GM10248 (cell line): ENCODE data around the gene PIK3R2.

Source experiments
- CTCF ChIA-PET: fragments of 300-600 bp; sonication (Branson Sonifier 250); formaldehyde crosslinking; extraction: SDS; loops from one replicate; lab custom pipeline; 2021; ENCODE audit warnings: antibody characterized with exemption; lab: Yijun Ruan, JAX
- POLR2A ChIA-PET: fragments of 350-650 bp; sonication (Branson Sonifier 250); formaldehyde crosslinking; extraction: SDS; loops from one replicate; lab custom pipeline; 2020; ENCODE audit warnings: antibody characterized with exemption; lab: Yijun Ruan, JAX
- DNase-seq: peaks from one replicate; pipeline ENCODE4 v3.0.0; 2012; ENCODE audit errors: extremely low spot score
- TF ChIP-seq, protein P1 (sequence below): IDR thresholded peaks from 2 replicates; pipeline ENCODE4 v1.5.1; 2012; ENCODE audit warnings: mild to moderate bottlenecking, low read depth; ENCODE audit errors: extremely low read depth, missing control alignments, control extremely low read depth

The PIK3R2 gene

DNA sequence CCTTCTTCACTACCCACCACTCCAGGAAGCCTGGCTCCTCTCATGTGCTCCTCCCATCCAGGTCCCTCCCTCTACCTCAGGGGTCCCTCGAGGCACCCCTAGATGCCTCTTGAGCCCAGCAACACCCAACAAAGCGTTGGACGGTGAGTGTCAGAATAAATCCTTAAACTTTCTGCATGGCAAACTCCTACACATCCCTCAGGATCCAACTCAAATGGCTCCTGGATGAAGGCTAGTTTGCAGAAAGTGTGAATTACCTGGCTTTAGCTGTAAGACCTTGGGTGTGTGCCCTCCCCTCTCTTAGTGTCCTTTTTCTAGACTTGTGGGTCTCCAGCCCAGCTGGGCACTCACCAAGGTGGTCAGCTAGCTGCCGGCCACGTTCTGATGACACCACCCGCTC lies 45.4 kb downstream of the PIK3R2 start:
- TF ChIP-seq, protein P1, sequence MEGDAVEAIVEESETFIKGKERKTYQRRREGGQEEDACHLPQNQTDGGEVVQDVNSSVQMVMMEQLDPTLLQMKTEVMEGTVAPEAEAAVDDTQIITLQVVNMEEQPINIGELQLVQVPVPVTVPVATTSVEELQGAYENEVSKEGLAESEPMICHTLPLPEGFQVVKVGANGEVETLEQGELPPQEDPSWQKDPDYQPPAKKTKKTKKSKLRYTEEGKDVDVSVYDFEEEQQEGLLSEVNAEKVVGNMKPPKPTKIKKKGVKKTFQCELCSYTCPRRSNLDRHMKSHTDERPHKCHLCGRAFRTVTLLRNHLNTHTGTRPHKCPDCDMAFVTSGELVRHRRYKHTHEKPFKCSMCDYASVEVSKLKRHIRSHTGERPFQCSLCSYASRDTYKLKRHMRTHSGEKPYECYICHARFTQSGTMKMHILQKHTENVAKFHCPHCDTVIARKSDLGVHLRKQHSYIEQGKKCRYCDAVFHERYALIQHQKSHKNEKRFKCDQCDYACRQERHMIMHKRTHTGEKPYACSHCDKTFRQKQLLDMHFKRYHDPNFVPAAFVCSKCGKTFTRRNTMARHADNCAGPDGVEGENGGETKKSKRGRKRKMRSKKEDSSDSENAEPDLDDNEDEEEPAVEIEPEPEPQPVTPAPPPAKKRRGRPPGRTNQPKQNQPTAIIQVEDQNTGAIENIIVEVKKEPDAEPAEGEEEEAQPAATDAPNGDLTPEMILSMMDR: no peak
- CTCF ChIA-PET: interaction anchor here (3.2 kb wide), 1 partner anchor 54 kb away, joined by 13 read pairs; no protein-coding TSS in a partner anchor
- DNase-seq: no peak
- POLR2A ChIA-PET: no interaction called here

DNA sequence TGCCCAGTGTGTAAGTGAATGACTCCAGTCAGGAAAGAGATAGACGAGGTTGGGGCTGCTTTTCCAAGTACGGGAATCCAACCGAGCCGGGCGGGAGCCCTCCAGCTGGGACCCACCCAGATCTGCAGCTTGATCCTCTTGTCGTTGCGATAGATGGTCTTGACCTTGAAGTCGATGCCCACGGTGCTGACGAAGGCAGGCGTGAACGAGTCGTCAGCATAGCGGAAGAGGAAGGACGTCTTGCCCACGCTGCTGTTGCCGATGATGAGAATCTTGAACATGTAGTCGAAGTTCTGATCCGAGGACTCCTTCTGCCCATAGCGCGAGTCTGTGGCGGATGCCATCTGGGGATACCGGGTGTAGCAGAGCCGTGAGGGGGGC lies 49.4 kb downstream of the PIK3R2 start:
- ChIA-PET CTCF (interaction anchor here (0.8 to 8.8 kb wide), 2 partner anchors 43 to 48 kb away, joined by 3 to 228 read pairs; a partner anchor contains a TSS), POLR2A (no interaction called here)
- no peak for DNase-seq
- TF ChIP-seq, protein P1: no peak

DNA sequence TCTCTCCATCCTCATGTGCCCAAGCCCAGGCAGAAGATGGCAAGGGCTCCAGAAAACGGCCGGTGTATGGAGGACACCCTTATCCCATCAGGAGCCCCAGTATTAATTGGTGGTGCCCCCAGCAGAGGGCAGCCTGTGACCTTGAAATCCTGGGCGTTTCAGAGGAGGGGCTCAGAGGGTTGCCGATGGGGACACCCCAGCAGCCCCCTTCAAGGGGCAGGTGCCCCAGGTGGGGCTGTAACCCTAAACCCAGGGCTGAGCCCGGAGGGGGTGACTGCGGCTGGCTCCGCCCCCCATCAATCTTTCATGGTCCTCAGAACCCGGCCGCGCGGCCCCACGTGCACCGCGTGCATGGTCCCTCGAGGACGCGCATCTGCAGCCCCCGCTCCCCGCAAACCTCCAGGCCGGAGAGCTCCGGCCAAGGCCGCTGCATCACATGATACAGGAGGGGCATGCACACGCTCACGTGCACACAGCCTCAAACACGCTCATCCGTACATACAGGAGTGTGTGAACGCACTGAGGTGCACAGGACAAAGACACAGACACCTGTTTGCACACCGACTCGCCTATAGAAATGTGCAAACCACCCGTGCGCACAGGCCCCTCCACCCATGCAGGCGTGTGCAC lies 49.9 kb downstream of the PIK3R2 start:
- CTCF ChIA-PET: interaction anchor here (1.0 to 8.8 kb wide), 5 partner anchors 10 to 207 kb away, joined by 3 to 228 read pairs (median 9); partner anchors contain the start of gene MPV17L2
- DNase-seq: peak; percentile 35
- TF ChIP-seq, protein P1: peak; percentile 35
- POLR2A ChIA-PET: interaction anchor here (3.3 kb wide), 1 partner anchor 78 kb away, joined by 36 read pairs; the partner anchor contains the start of gene JUND

DNA sequence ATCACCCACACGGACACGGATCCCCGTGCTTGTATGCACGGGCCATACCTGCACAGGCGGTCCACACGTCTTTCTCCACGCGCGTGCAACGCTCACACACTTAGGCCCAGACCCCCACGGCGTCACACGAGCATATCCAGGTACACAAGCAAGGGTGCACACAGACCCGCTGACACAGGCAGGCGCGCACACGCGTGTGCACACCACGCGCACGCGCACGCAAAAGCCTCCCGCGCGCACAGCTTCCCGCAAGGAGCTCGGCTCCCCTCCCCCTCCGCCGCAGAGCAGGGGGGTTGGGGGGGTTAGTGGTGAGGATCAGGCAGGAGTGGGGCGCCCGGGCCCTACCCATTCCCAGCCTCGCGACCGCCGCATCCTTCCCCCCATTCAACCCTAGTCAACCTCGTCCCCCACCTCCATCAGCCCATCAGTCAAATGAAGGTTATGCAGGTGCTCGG lies 50.5 kb downstream of the PIK3R2 start:
- POLR2A ChIA-PET: interaction anchor here (0.6 to 3.3 kb wide), 7 partner anchors 10 to 189 kb away, joined by 3 to 36 read pairs (median 4); partner anchors contain the start of genes JUND and MPV17L2

DNA sequence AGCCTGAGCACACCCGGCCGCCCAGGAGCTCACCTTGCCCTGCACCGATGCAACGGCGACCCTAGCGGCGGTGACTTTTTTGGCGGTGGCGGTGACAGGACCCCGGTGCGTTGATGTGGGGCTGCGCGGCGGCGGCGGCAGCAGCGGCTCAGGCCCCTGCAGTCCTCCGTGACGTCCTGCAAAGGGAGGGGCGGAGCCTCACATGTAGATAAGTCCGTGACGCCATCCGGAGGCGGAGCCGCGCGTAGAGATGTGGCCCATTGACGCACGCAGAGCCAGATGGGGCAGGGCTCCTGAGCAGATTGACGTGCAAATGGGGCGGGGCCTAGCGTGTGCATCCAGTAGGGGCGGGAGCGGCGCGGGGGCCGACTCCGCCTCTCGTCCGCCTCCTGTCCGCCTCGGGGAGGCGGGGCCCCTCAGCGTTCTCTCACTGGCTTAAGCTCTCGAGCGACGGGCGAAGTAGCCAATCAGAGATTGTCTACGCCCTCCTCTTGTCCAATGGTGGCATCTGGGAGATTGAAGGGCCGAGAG lies 51.0 kb downstream of the PIK3R2 start, which contains the start of gene RAB3A:
Gene RAB3A (minus strand): TSS at position 180 of the 531 bp plus-strand sequence. CDS start 1,302 bp downstream, outside the sequence.
- CTCF ChIA-PET: interaction anchor here (0.7 to 8.8 kb wide), 13 partner anchors 9 to 208 kb away, joined by 3 to 228 read pairs (median 4); partner anchors contain the start of gene MPV17L2
- peak; percentile 99 for DNase-seq
- POLR2A ChIA-PET: interaction anchor here (0.6 to 3.3 kb wide), 7 partner anchors 11 to 190 kb away, joined by 3 to 36 read pairs (median 4); partner anchors contain the start of genes JUND and MPV17L2
- TF ChIP-seq, protein P1: no peak

More for the DNA sequence above, 50.5 kb downstream of the PIK3R2 start:
- TF ChIP-seq, protein P1: no peak
- CTCF ChIA-PET: interaction anchor here (1.0 to 8.8 kb wide), 11 partner anchors 8 to 208 kb away, joined by 3 to 228 read pairs (median 7); partner anchors contain the start of gene MPV17L2
- DNase-seq: no peak

DNA sequence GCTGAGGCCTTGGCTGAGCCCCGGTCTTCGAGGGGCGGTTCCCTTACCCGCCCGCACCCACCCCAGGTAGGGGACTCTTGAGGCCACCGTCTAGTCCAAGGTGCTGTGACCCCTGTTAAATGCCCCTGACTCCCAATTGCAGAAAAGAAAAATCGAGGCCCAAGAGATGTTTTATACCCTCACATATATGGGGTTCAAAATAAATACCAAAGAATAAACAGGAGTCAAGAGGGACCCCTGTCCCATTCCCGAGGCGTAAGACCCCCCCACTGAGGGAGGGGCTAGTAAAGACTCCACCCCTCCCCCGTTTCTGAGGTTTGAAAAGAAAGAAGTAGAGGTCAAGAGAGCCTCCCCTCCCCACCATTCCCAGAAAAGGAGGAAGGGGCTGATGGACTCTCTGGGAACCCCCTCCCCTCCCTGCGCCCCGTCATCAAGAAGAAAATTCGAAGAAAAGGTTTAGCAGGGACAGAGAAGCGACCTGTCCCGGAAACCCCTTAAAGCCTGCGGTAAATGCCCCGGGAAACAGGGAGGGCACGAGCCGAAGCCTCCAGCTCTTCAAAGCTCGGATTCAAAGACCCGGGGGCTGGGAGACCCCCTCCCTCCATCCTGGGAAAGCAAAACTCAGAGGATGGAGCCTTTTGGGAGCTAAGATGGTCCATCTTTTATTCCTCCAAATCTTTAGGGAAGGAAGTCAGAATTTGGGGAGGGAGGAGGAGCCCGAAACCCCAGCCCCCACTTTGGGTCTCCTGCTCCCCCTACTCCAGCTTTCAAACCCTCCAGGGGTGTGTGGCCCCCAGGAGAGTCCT lies 51.6 kb downstream of the PIK3R2 start:
- ChIA-PET POLR2A (interaction anchor here (0.9 to 3.3 kb wide), 7 partner anchors 12 to 113 kb away, joined by 3 to 36 read pairs (median 4); partner anchors contain the start of genes JUND and MPV17L2), CTCF (interaction anchor here (0.7 to 8.8 kb wide), 19 partner anchors 10 to 207 kb away, joined by 3 to 228 read pairs (median 4); partner anchors contain the start of genes IQCN and MPV17L2)
- TF ChIP-seq, protein P1: no peak
- DNase-seq: no peak
